ENCODE measurements around the gene EIF2S3B. TPM values are rescaled to one million over a fixed set of nuclear protein-coding genes. Genes with fewer than 3 reads are reported as not detected.

Gene EIF2S3B
- total RNA-seq, 1 donor from 2014 or later, result 0.62 TPM

- DNase-seq (ENCODE audit: missing footprints) (no peak), ATAC-seq (no peak)
- intact Hi-C loops (cut with DNase I), result no loop called here
Measured at GRCh38 chr12:10543499-10543898, 37.8 kb downstream of the EIF2S3B start.

- intact Hi-C loops (cut with DNase I), result no loop called here
- DNase-seq (ENCODE audit: missing footprints), result no peak
- ATAC-seq, result no peak
Measured at GRCh38 chr12:10551375-10551774, 45.7 kb downstream of the EIF2S3B start.

GRCh38 chr12:10553148-10553547 lies 47.5 kb downstream of the EIF2S3B start:
- intact Hi-C loops (cut with DNase I), result no loop called here
- DNase-seq (ENCODE audit: missing footprints), result no peak
- ATAC-seq, result no peak

GRCh38 chr12:10554228-10554755 lies 48.6 kb downstream of the EIF2S3B start:
- no peak for DNase-seq (ENCODE audit: missing footprints)
- intact Hi-C loops (cut with DNase I), result no loop called here
- no peak for ATAC-seq

GRCh38 chr12:10554756-10555481 lies 49.2 kb downstream of the EIF2S3B start:
- DNase-seq (ENCODE audit: missing footprints), result no peak
- no peak for ATAC-seq
- intact Hi-C loops (cut with DNase I), result no loop called here

- no peak for ATAC-seq
- no peak for DNase-seq (ENCODE audit: missing footprints)
- intact Hi-C loops (cut with DNase I), result no loop called here
Measured at GRCh38 chr12:10557329-10557728, 51.6 kb downstream of the EIF2S3B start.

- DNase-seq (ENCODE audit: missing footprints) (no peak), ATAC-seq (no peak)
- intact Hi-C loops (cut with DNase I), result no loop called here
Measured at GRCh38 chr12:10557766-10558165, 52.1 kb downstream of the EIF2S3B start.

Other genes with a start within 250 kb of the EIF2S3B start
- gene KLRD1, start 198.0 kb upstream of the EIF2S3B start, total RNA-seq, result 2.3 TPM
- 1.2 TPM for gene KLRK1, start 115.8 kb upstream of the EIF2S3B start, total RNA-seq
- gene KLRC4, start 96.1 kb upstream of the EIF2S3B start, total RNA-seq, result not detected
- gene KLRC3, start 85.3 kb upstream of the EIF2S3B start, total RNA-seq, result not detected
- gene KLRC2, start 69.9 kb upstream of the EIF2S3B start, total RNA-seq, result not detected
- not detected for gene KLRC1, start 52.5 kb upstream of the EIF2S3B start, total RNA-seq
- gene MAGOHB, start 107.7 kb downstream of the EIF2S3B start, total RNA-seq, result 14.8 TPM
- not detected for gene STYK1, start 168.2 kb downstream of the EIF2S3B start, total RNA-seq
- 594 TPM for gene YBX3, start 217.4 kb downstream of the EIF2S3B start, total RNA-seq

All from Right ventricle myocardium inferior (tissue), 1 donor.